HK-2 (cell line): ENCODE data around the gene ISG15.
A peak's percentile ranks its signal among the peaks of the same experiment; 100 is the strongest.
"Not testable (repeated sequence)": the region's sequence is repeated elsewhere in the genome, so short reads cannot be mapped to it uniquely, and the experiment has no call there.

Source experiments
- DNase-seq: peaks from one replicate; pipeline ENCODE4 v3.0.0-alpha.2; 2018; ENCODE audit not compliant: unreplicated experiment

The ISG15 gene

GRCh38 chr1:975365-975764, 37.9 kb upstream of the ISG15 start:
- no peak for DNase-seq

GRCh38 chr1:975896-976683, 37.2 kb upstream of the ISG15 start:
- DNase-seq = peak; percentile 81

GRCh38 chr1:976791-977190, 36.5 kb upstream of the ISG15 start:
- DNase-seq = not testable (repeated sequence)

- no peak for DNase-seq
These were observed 35.0 kb upstream of the ISG15 start for GRCh38 chr1:978069-978834.

GRCh38 chr1:978835-979743, 34.2 kb upstream of the ISG15 start:
- DNase-seq = no peak

- no peak for DNase-seq
These were observed 33.6 kb upstream of the ISG15 start for GRCh38 chr1:979744-980072.

- no peak for DNase-seq
These were observed 33.1 kb upstream of the ISG15 start for GRCh38 chr1:980137-980571.

- no peak for DNase-seq
These were observed 32.5 kb upstream of the ISG15 start for GRCh38 chr1:980602-981395.

GRCh38 chr1:981491-981954, 31.8 kb upstream of the ISG15 start:
- no peak for DNase-seq

- DNase-seq = no peak
These were observed 31.2 kb upstream of the ISG15 start, which contains the start of gene PERM1 for GRCh38 chr1:981955-982558. TSS of gene PERM1 (minus strand) at chr1:982093. CDS start at chr1:981029, 1,064 bp downstream.

GRCh38 chr1:982765-983436, 30.4 kb upstream of the ISG15 start:
- DNase-seq = no peak

GRCh38 chr1:983798-984475, 29.4 kb upstream of the ISG15 start:
- peak; percentile 61 for DNase-seq

- no peak for DNase-seq
These were observed 28.9 kb upstream of the ISG15 start for GRCh38 chr1:984476-984814.

- no peak for DNase-seq
These were observed 28.2 kb upstream of the ISG15 start for GRCh38 chr1:985126-985525.

GRCh38 chr1:988061-988460, 25.2 kb upstream of the ISG15 start:
- not testable (repeated sequence) for DNase-seq

GRCh38 chr1:991275-991674, 22.0 kb upstream of the ISG15 start:
- not testable (repeated sequence) for DNase-seq

GRCh38 chr1:991895-992294, 21.4 kb upstream of the ISG15 start:
- DNase-seq = no peak

GRCh38 chr1:992362-992761, 20.9 kb upstream of the ISG15 start:
- no peak for DNase-seq

GRCh38 chr1:993379-993995, 19.8 kb upstream of the ISG15 start:
- DNase-seq = no peak
